GM18861 (cell line): ENCODE measurements around the gene PEX1.
"Not testable (repeated sequence)": the region's sequence is repeated elsewhere in the genome, so short reads cannot be mapped to it uniquely, and the experiment has no call there.

ENCODE experiments used
- ATAC-seq: cut with Tn5 transposase; IDR thresholded peaks from one replicate; pipeline ENCODE4 v1.9.1; 2021; ENCODE audit not compliant: unreplicated experiment

PEX1 gene

DNA sequence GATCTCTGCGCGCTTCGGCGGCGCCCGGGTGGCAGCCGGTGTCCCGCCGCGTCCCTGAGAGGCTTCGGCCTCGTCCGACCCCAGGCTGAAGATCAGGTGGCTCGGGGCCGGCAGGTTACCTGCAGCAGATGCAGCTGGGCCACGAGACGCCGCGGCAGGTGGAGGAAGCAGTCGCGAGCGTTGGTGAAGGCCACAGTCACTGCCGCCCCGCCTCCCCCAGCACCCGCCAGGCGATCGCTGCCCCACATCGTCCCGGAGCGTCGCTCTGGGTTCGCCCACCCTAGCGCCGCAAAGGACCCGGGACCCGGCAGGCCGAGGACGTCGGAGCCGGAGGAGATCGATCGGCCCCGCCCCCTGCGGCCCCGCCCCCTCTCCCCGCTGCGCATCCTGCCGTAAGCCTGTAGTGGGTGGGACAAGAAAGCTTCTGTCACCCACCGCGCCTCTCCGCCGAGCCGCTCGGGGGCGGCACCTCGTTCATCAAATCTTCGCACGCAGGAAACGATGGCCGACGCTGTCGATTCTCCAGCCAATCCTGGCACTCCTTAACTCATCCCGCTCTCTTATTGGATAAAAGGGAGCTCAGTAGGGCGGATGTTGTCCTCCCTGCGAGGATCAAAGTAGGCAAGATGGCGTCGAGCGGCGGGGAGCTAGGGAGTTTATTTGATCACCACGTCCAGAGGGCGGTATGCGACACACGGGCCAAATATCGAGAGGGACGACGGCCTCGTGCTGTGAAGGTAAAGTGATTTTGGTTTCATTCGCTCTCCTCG lies at the start of gene PEX1, which contains the start of gene RBM48:
Gene PEX1, minus strand, starts transcription at position 333 of the 770 bp plus-strand sequence. Its CDS starts 85 bp downstream, at position 248.
Gene RBM48, plus strand, starts transcription at position 608 of the 770 bp plus-strand sequence. Its CDS starts 19 bp downstream, at position 627.
- peak; percentile 94 for ATAC-seq

DNA sequence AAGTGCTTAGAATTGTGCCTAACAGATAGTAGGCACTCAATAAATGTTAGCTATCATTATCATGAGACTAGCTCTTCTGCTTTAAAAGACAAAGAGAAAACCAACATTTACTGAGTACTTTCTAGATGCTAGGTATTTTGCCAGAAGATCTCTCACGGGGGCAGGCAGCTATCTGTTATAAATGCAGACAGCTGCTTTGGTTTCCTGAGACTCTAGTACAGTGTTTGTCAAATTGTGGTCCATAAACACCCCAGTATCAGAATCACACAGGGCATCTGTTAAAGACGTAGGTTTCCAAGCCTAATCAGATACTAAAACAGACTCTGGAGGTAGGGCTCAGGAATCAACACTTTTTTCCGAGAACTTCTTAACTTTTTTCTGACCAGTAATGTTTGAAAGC lies 48.0 kb upstream of the PEX1 start:
- no peak for ATAC-seq

DNA sequence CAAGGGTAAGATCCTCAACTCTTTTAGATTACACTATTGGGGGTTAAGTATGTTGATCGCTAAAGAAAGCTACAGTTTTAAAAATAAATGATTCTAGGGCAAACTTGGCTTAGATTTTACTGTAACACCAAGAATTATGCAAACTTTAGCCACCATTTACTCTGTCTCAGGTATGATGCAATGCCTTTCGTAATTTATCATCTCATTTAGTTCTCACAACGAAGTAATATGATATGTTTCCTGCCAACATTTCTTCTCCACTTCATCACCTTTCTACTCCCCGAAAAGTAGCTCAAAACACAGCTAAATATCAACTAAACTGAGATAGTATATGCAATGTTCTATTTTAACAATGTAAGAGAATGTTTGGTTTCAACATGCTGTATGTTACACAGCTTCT lies 40.8 kb upstream of the PEX1 start:
- ATAC-seq: no peak

DNA sequence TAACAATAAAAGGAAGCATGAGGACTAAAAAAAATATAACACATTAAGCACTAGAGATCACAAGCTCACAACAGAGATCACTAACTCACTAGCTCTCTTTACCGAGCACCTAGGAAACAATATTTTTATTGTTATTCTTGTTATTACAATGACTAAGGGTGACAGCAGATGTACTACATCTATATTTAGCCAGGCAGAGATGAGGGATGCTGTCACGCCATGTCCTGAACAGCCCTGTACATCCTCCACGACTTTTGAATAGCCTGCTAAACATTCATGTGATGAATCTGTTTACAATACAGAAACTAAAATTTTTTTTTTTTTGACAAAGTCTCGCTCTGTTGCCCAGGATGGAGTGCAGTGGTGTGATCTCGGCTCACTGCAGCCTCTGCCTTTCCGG lies 39.1 kb upstream of the PEX1 start:
- no peak for ATAC-seq

DNA sequence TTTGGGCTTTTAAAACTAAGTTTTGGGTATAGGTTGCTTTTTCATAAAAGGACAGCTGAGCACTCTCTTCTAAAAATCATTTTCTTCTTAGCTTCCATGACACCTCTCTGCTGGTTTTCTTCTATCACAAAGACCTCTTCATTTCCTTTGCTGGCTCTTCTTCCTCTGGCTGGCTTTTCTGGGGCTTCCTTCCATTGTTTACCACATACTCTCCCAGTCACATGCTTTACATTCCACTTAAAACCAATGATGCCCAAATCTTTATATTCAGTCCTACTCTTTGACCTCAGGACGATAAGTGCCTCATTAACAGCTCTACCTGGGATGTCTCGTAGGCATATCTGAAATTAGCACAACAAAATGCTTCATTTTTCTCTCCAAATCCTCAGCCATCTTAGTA lies 35.0 kb upstream of the PEX1 start:
- ATAC-seq: no peak

DNA sequence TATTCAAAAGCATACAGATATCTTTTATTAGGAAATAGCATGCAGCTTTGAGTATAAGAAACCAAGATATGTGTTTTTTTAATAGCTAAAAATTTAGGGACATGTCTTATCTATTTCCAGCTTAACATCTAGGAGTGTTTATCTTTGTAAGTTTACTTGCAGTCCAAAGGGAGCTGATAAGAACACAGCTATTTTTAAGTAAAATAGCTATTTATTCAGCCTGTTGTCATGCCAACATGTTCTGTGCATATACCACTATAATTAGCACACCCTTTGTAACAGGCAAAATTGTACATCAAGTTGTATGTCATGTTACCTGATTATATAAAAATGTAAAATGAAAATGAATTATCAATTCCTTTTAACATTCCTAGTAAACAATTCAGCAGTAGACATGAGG lies 32.3 kb upstream of the PEX1 start:
- no peak for ATAC-seq

DNA sequence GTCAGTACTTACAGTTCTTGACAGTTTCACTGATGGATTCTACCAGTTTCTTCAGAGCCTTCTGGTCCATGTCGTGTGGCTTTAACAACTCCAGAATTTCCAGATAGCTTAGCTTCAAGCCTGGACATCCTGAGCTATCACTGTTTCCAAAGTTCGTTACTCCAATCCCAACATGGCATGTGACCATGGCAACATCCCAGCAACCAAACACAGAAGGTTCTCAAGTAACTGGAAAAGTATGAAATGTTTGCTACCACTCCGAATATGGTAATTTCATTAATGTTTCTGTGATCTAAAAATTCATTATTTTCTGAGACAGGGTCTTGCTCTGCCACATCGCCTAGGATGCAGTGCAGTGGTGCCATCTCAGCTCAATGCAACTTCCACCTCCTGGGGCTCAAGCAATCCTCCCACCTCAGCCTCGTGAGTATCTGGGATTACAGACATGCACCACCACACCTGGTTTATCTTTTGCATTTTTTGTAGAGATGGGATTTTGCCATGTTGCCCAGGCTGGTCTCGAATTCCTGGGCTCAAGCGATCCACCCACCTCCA lies 29.6 kb upstream of the PEX1 start:
- no peak for ATAC-seq

DNA sequence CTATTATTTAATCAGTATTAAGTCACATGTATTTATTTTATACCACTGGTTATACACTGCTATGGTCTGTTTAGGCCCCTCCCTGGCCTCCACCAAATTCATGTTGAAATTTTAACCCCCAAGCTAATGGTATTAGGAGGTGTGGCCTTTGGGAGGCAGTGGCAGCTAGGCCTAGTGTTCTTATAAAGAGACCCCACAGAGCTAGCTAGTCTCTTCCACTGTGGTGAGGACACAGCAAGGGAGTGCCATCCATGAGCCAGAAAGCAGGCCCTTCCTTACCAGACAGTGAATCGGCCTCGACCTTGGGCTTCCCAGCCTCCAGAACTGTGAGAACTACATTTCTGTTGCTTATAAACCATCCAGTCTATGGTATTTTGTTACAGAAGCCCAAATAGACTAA lies 28.9 kb upstream of the PEX1 start:
- no peak for ATAC-seq

DNA sequence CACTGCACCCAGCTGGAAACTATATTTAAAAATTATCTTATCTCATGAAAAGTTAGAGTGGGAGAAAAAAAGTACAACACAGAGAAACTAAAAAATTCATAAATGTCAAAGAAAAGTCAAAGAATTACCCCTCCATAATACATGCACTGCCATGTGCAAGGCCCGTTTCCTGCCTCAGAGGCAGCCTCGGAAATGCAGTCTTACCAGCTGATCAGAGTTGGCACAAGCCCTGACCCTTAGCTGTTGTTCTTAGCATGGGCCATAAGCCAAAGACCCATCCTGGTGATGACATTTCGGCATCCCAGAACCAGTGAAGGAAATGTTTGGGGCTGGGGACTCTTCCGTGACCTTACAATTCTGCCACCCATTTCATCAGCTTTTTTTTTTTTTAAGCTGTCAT lies 21.9 kb upstream of the PEX1 start:
- no peak for ATAC-seq

DNA sequence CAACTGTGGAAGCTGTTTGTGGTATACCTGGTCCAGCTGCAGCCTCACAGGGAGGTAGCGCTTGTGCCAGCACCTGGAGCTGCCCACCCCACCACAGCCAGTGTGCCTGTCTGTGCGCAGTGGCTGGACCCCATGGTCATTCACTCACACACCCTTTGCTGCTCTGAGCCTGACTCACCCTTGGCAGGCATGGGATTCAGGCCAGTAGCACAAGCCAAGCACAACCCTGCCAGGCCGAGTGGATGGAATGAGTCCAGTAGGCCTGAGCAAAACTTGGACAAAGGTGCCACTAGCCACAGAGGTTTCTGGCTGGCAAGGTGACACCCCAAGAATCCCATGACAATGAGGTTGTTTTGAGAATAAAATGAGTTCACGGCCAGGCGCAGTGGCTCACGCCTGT lies 19.3 kb upstream of the PEX1 start:
- no peak for ATAC-seq

DNA sequence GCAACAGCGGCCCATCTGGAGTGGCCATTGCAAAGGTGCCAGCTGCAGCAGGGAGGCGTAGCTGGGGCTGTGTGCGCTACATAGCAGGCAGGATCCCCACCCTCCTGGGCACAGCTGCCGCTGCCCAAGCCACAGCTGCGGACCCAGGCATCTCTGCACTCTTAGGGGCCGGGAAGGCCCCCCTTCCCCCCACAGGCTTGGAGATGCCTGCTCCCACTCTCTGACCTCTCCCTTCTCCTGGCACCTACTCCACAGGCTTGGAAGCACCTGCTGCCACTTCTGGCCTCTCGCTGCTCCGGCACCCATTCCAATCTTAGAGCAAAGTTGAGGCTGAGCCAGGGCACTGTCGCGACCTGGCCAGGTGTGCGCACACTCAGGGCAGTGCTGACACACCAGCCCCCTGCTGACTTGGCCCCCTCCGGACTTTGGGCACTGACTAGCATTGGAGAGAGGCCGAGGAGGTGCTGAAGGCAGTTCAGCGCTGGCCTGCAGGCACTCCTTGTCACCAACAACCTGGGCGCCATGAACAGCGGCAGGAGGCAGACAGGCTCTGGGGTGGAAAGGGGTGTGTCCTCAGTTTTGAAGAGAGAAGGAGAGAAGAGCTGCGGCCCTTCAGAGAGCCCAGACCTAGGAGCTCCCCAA lies 18.7 kb upstream of the PEX1 start:
- ATAC-seq: no peak

DNA sequence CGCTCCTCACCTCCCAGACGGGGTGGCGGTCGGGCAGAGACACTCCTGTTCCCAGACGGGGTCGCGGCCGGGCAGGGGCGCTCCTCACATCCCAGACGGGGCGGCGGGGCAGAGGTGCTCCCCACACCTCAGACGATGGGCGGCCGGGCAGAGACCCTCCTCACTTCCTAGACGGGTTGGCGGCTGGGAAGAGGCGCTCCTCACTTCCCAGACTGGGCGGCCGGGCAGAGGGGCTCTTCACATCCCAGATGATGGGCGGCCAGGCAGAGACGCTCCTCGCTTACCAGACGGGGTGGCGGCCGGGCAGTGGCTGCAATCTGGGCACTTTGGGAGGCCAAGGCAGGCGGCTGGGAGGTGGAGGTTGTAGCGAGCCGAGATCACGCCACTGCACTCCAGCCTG lies 16.8 kb upstream of the PEX1 start:
- not testable (repeated sequence) for ATAC-seq

DNA sequence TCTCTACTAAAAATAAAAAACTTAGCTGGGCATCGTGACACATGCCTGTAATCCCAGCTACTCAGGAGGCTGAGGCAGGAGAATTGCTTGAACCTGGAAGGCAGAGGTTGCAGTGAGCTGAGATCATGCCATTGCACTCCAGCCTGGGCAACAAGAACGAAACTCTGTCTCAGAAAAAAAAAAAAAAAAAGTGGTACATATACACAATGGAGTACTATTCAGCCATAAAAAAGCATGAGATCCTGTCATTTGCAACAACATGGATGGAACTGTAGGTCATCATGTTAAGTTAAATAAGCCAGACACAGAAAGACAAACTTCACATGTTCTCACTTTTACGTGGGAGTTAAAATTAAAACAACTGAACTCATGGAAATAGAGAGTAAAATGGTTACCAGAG lies 15.2 kb upstream of the PEX1 start:
- not testable (repeated sequence) for ATAC-seq

DNA sequence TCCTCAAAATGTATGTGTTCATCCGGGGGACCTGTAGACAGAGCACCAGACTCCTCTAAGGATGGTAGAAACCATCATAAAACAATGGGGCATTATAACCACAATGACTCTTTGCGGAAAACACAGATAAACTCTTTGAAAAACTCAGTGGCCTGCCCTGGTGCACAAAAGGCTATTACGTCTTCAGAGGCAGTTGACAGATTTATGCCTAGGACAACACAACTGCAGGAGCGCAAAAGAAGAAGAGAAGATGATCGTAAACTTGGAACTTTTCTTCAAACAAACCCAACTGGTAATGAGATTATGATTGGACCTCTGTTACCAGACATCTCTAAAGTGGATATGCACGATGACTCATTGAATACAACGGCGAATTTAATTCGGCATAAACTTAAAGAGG lies 6.3 kb upstream of the PEX1 start:
- no peak for ATAC-seq

DNA sequence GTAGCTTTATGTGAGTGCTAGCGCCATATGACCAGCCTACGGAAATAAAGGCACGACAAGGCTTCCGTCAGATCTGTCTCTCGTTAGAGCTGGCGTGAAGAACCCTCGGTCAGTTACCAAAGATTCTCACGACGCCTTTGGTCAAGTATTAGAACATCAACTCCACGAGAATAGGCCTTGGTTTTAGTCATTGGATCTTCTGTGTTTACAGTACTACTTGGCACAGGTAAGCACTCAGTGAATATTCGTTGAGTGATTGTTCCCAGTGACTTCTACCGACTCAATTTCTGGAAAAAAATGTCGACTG lies 591 bp upstream of the PEX1 start:
- ATAC-seq: no peak

DNA sequence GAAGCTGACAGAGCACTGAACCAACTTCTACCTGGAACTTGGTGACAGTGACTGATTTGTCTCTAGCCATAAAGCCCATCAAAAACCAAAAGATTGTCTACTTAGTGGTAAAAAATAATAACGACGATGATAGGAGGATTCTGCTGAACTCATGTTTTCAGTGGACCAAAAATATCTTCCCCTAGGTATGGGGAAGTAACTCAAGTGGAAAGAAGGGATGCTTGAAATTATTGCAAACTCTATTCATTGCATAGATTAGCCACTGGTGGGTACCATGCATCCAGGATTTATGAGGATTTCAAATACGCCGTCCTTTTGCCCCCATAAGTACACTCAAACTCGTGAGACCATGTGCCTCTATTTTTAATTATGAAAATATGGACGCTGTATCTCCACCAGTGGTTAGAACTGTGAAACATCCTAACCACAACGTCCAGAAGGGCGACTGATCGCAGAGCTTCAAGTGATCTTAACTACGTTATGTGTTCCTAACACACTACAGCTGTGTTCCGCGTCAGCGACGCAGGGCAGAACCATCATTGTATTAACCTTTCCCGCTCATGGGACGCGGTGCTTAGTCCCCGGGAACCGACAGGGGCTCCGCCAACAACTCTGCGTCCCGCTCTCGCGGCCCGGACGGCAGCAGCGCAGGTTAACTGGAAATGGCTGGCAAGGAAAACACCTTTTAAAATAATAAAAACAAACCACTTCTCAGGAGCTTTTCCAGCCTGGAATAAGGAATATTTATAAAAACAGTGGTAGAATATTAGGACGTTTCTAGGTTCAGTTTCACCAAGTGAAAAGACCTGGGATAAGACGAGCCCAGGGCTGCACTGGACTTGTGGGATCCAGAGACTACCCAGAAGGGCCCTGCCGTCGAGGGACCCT lies 776 bp downstream of the PEX1 start:
- ATAC-seq: peak; percentile 23

DNA sequence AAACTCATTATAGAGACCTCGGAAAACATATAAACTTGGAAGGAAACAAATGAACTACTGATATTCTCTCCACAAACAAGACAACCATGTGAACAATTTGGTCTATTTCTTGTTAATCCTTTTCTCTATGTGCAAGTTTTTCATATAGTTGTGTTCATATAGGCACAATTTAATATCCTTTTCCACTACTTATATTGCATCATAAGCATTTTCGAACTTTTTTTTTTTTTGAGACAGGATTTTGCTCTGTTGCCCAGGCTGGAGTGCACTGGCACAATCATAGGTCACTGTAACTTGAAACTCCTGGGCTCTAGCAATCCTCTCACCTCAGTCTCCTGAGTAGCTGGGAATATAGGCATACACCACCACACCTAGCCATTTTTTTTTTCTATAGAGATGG lies 5.2 kb downstream of the PEX1 start:
- no peak for ATAC-seq

DNA sequence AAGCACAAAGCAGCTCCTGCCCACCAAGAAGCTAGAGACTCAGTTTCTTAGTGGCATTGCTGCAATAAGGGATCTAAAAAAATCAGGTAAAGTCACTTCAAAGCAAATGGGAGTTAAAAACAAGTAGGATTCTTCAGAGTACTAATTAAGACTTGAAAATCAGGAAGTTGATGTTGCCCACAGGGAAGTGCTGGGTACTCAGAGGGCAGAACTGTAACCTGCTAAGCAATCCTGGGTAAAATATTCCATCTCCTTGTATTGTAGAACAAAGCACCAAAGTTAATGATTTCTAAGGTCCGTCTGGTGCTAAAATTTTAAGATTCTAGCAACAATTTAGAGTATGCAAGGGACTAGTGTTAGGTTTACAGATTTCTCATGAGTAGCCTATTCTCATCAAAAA lies 8.3 kb downstream of the PEX1 start:
- ATAC-seq: no peak

DNA sequence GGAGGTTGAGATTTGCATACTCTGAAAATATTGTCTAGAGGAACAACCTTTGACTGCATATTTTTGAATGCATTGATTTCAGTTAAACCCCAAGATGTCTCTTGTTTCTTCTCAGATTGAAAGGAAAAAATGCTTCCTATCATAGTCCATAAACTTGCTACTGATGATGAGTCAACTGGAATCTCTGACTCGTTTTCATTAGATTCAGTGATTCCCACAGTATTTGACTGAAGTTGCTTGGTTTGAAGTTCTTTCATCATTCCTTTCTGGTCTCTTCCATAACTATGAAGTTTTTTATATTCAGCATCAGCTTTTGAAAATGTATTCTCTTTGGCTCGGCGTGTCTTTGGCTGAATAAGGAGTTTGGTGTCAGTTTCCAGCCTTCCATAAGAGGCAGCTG lies 10.7 kb downstream of the PEX1 start:
- no peak for ATAC-seq

DNA sequence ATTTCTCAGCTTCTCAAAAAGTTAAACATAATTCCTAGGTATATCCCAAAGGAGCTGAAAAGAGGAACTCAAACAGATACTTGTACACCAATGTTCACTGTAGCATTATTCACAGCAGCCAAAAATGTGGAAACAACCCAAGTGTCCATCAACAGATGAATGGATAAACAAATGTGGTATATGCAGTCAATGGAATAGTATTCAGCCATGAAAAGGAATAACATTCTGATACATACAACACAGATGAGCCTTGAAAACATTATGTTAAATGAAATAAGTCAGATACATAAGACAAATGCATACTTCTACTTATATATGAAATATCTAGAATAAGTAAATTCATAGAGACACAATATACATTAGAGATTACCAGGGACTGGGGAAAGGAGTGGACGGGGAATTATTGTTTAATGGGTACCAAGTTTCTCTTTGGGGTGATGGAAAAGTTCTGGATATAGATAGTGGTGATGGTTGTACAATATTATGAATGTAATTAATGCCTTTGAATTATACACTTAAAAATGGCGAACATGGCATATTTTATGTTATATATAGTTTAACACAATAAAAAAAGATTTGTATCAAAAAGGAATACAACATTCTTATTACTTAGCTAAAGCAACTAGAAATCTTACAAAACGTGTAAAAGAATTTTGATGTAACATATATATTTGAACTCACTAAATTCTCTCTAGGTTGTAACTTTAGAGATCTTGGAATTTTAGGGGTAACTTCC lies 15.0 kb downstream of the PEX1 start:
- no peak for ATAC-seq

DNA sequence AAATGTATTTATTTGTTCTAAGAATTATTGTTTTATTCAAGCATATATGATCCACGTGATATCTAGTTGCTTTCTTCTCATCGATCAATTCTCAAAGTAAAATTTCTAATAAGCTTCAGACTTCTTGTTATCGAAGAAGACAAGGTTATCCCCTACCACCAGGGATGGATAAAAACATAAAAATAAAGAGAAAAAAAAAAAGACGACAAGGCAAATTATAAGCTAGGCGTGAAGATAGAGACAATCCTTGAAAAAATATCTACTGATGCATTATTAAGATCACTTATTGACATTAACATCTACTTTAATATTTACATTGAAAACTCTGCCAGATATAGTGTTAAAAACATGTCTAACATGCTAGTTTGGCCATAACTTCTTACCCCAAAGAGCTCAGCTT lies 19.4 kb downstream of the PEX1 start:
- ATAC-seq: no peak
